H1 (cell line): Measurements from ENCODE around the gene LRP2BP. TPM values are rescaled to one million over a fixed set of nuclear protein-coding genes. Genes with fewer than 3 reads are reported as not detected.

Source experiments
- CTCF ChIA-PET: fragments of 300-600 bp; sonication (Branson Sonifier 250); formaldehyde crosslinking; loops from one replicate; lab custom pipeline; 2021; ENCODE audit not compliant: partially characterized antibody; lab: Charles Lee
- POLR2A ChIA-PET: fragments of 300-600 bp; sonication (Branson Sonifier 250); formaldehyde crosslinking; loops from one replicate; lab custom pipeline; 2021; ENCODE audit warnings: inconsistent platforms; ENCODE audit not compliant: partially characterized antibody; lab: Charles Lee
- DNase-seq, 2 experiments: peaks; one replicate each; pipeline versions ENCODE4 v3.0.0 to v3.0.0-alpha.2; 2010 to 2022; ENCODE audit warnings: low spot score in 2 of 2, low read depth in 1 of 2, mixed read lengths in 1 of 2
- FAIRE-seq: peaks from 2 replicates; lab custom pipeline; 2011; peaks lifted over from hg19 to GRCh38; lab: Jason Lieb, UNC
- H2AFZ ChIP-seq: 2 replicates; pipeline ENCODE4 v1.8.1; 2012; ENCODE audit warnings: low read length, inconsistent platforms
- H2AK5ac ChIP-seq: 2 replicates; pipeline ENCODE4 v1.6.1; 2013; ENCODE audit warnings: low read depth, low read length
- H2BK120ac ChIP-seq: replicated peaks from 2 replicates; pipeline ENCODE3; 2013; ENCODE audit warnings: low read depth, low read length, inconsistent platforms
- H2BK12ac ChIP-seq: 2 replicates; pipeline ENCODE4 v1.6.1; 2013; ENCODE audit warnings: low read depth, low read length
- H2BK15ac ChIP-seq: 2 replicates; pipeline ENCODE4 v1.6.1; 2013; ENCODE audit warnings: low read length
- H2BK20ac ChIP-seq: 2 replicates; pipeline ENCODE4 v1.6.1; 2013; ENCODE audit warnings: low read length
- H2BK5ac ChIP-seq: 2 replicates; pipeline ENCODE4 v1.6.1; 2013; ENCODE audit warnings: low read depth, low read length
- H3K14ac ChIP-seq: 2 replicates; pipeline ENCODE4 v1.6.1; 2013; ENCODE audit warnings: inconsistent platforms; ENCODE audit not compliant: insufficient read length
- H3K18ac ChIP-seq: 2 replicates; pipeline ENCODE4 v1.6.1; 2013; ENCODE audit warnings: low read length; ENCODE audit errors: extremely low read depth
- H3K23ac ChIP-seq: 2 replicates; pipeline ENCODE4 v1.6.1; 2013; ENCODE audit warnings: inconsistent platforms; ENCODE audit not compliant: insufficient read length
- H3K23me2 ChIP-seq: 2 replicates; pipeline ENCODE4 v1.6.1; 2013; ENCODE audit warnings: low read depth, low read length
- H3K27ac ChIP-seq: 2 replicates; pipeline ENCODE4 v1.6.1; 2011; ENCODE audit warnings: low read depth, low read length, inconsistent platforms
- H3K27me3 ChIP-seq, 4 experiments: replicated peaks in 1 of 4; 1 replicate in 1 of 4; 2 replicates in 3 of 4; pipeline versions ENCODE4 v1.6.1 to v1.8.1; 2011 to 2013; ENCODE audit warnings: low read length in 3 of 4, mild to moderate bottlenecking in 3 of 4, inconsistent platforms in 2 of 4, mixed read lengths in 2 of 4, moderate library complexity in 1 of 4; ENCODE audit not compliant: control insufficient read depth in 3 of 4, insufficient read depth in 3 of 4; ENCODE audit errors: extremely low read depth in 1 of 4
- H3K36me3 ChIP-seq, 4 experiments: 2 replicates each; pipeline versions ENCODE4 v1.6.1 to v1.8.1; 2011 to 2013; ENCODE audit warnings: mild to moderate bottlenecking in 4 of 4, low read length in 3 of 4, moderate library complexity in 2 of 4, control low read depth in 1 of 4, inconsistent platforms in 1 of 4; ENCODE audit not compliant: insufficient read depth in 4 of 4, control insufficient read depth in 2 of 4
- H3K4ac ChIP-seq: replicated peaks from 2 replicates; pipeline ENCODE3; 2013; ENCODE audit warnings: low read length, low read depth, mixed read lengths, inconsistent platforms; ENCODE audit not compliant: insufficient read length
- H3K4me1 ChIP-seq, 4 experiments: replicated peaks in 1 of 4; 1 replicate in 1 of 4; 2 replicates in 3 of 4; pipeline versions ENCODE4 v1.6.1 to v1.8.1; 2011 to 2013; ENCODE audit warnings: low read length in 3 of 4, inconsistent platforms in 2 of 4, mixed read lengths in 1 of 4; ENCODE audit not compliant: insufficient read depth in 4 of 4, control insufficient read depth in 3 of 4
- H3K4me2 ChIP-seq, 2 experiments: 2 replicates each; pipeline versions ENCODE4 v1.6.1 to v1.8.1; 2011 to 2013; ENCODE audit warnings: low read depth in 2 of 2, low read length in 2 of 2, control low read depth in 1 of 2, inconsistent platforms in 1 of 2, mild to moderate bottlenecking in 1 of 2; ENCODE audit not compliant: insufficient read depth in 1 of 2
- H3K4me3 ChIP-seq, 4 experiments: fragments of 200-600, 300-600 bp in 1 of 4; sonication (generic), shearing (Covaris generic), sonication (Bioruptor Twin) in 1 of 4; 2 replicates each; pipeline versions ENCODE4 v1.5.1 to v1.8.1; 2011 to 2016; ENCODE audit warnings: low read length in 4 of 4, low read depth in 3 of 4, control low read depth in 2 of 4, inconsistent platforms in 2 of 4, mild to moderate bottlenecking in 2 of 4, mixed read lengths in 1 of 4, moderate library complexity in 1 of 4; ENCODE audit not compliant: insufficient read depth in 2 of 4; ENCODE audit errors: extremely low read depth in 1 of 4
- H3K56ac ChIP-seq: replicated peaks from 2 replicates; pipeline ENCODE3; 2013; ENCODE audit warnings: low read depth, mild to moderate bottlenecking, mixed read lengths, low read length, inconsistent platforms; ENCODE audit not compliant: insufficient read length
- H3K79me1 ChIP-seq: 2 replicates; pipeline ENCODE4 v1.6.1; 2013; ENCODE audit warnings: low read depth, low read length, control low read depth
- H3K79me2 ChIP-seq, 2 experiments: 2 replicates each; pipeline versions ENCODE4 v1.6.1 to v1.8.1; 2012 to 2013; ENCODE audit warnings: low read length in 2 of 2, mild to moderate bottlenecking in 2 of 2, inconsistent platforms in 1 of 2; ENCODE audit not compliant: insufficient read depth in 2 of 2, control insufficient read depth in 1 of 2
- H3K9ac ChIP-seq, 4 experiments: replicated peaks in 1 of 4; 1 replicate in 1 of 4; 2 replicates in 3 of 4; pipeline versions ENCODE4 v1.6.1 to v1.8.1; 2011 to 2013; ENCODE audit warnings: low read depth in 3 of 4, low read length in 3 of 4, control low read depth in 2 of 4, mild to moderate bottlenecking in 2 of 4, moderate library complexity in 2 of 4, inconsistent platforms in 1 of 4; ENCODE audit errors: extremely low read depth in 1 of 4
- H3K9me3 ChIP-seq, 2 experiments: 2 replicates each; pipeline versions ENCODE4 v1.6.1 to v1.8.1; 2012 to 2013; ENCODE audit warnings: mild to moderate bottlenecking in 2 of 2, moderate library complexity in 2 of 2, control low read depth in 1 of 2, inconsistent platforms in 1 of 2, low read depth in 1 of 2, low read length in 1 of 2, mixed read lengths in 1 of 2; ENCODE audit not compliant: insufficient read depth in 2 of 2
- H4K20me1 ChIP-seq, 2 experiments: replicated peaks in 1 of 2; 2 replicates each; pipeline versions ENCODE3 to v1.8.1; 2011 to 2013; ENCODE audit warnings: inconsistent platforms in 2 of 2, low read length in 2 of 2, mild to moderate bottlenecking in 1 of 2; ENCODE audit not compliant: insufficient read depth in 2 of 2, control insufficient read depth in 1 of 2
- H4K5ac ChIP-seq: 2 replicates; pipeline ENCODE4 v1.6.1; 2013; ENCODE audit warnings: low read length, low read depth, mixed read lengths, inconsistent platforms; ENCODE audit not compliant: insufficient read length
- H4K8ac ChIP-seq: 2 replicates; pipeline ENCODE4 v1.8.0; 2013; ENCODE audit warnings: mild to moderate bottlenecking, moderate library complexity, low read length, inconsistent platforms; ENCODE audit not compliant: insufficient read depth; ENCODE audit errors: extremely low read depth
- H4K91ac ChIP-seq: replicated peaks from 2 replicates; pipeline ENCODE3; 2013; ENCODE audit warnings: low read length, mixed read lengths, inconsistent platforms; ENCODE audit not compliant: insufficient read length
- CBX5 ChIP-seq: fragments of 300-800, 300-1000 bp; sonication (generic); IDR thresholded peaks from 2 replicates; pipeline ENCODE4 v1.7.1; 2016; ENCODE audit warnings: antibody characterized with exemption, low read length, low read depth
- CBX8 ChIP-seq: fragments of 300-800, 300-1000 bp; sonication (generic); IDR thresholded peaks from 2 replicates; pipeline ENCODE4 v1.7.1; 2016; ENCODE audit warnings: low read depth, low read length, borderline replicate concordance
- GTF2F1 ChIP-seq: IDR thresholded peaks from 2 replicates; pipeline ENCODE4 v1.6.1; 2012; ENCODE audit warnings: low read depth, low read length, improper control_type of control experiment, borderline replicate concordance
- KDM1A ChIP-seq: fragments of 200-600, 300-600 bp; sonication (generic); IDR thresholded peaks from 2 replicates; pipeline ENCODE4 v1.7.1; 2016; ENCODE audit warnings: mild to moderate bottlenecking, low read length, borderline replicate concordance
- MAFK ChIP-seq: IDR thresholded peaks from 2 replicates; pipeline ENCODE4 v1.6.1; 2012; ENCODE audit warnings: low read depth, mild to moderate bottlenecking, improper control_type of control experiment, low read length
- NANOG ChIP-seq: IDR thresholded peaks from 2 replicates; pipeline ENCODE4 v1.6.1; 2011; ENCODE audit warnings: low read length, low read depth, mild to moderate bottlenecking, inconsistent platforms; ENCODE audit not compliant: insufficient read depth, poor library complexity, severe bottlenecking
- PHF8 ChIP-seq: fragments of 200-600 bp; sonication (generic); conservative IDR thresholded peaks from 2 replicates; pipeline ENCODE4 v1.7.1; 2012; ENCODE audit warnings: low read depth, mild to moderate bottlenecking, inconsistent platforms, low read length, moderate library complexity
- SIN3A ChIP-seq, 2 experiments: IDR thresholded peaks in 1 of 2; conservative IDR thresholded peaks in 1 of 2; 2 replicates each; pipeline ENCODE4 v1.6.1; 2011 to 2012; ENCODE audit warnings: low read length in 2 of 2, improper control_type of control experiment in 1 of 2, low read depth in 1 of 2, mild to moderate bottlenecking in 1 of 2
- WGBS, 2 experiments: shearing (Covaris generic) in 1 of 2; methylation state at CpG; one replicate each; pipeline versions ENCODE4 v1.1.6 to v1.1.7; 2013 to 2015; ENCODE audit warnings: low lambda C conversion rate in 2 of 2, mixed read lengths in 2 of 2, inconsistent platforms in 1 of 2, low coverage in 1 of 2, missing lambda C conversion rate in 1 of 2; ENCODE audit not compliant: insufficient replicate concordance in 2 of 2, insufficient coverage in 1 of 2, insufficient read length in 1 of 2; ENCODE audit errors: extremely low coverage in 1 of 2, missing lambda C conversion rate in 1 of 2; 5-methylcytosine and 5-hydroxymethylcytosine counted together
- polyA plus RNA-seq, 7 experiments: library from polyadenylated mRNA; depleted of rRNA in 3 of 7; stranded (reverse) in 5 of 7; unstranded in 2 of 7; fragments of >200 nt in 5 of 7; fragments of 200-250 nt in 2 of 7; gene quantifications; 1 replicate in 5 of 7; 2 replicates in 1 of 7; 4 replicates in 1 of 7; pipeline versions ENCODE4 v1.2.1 to v1.2.3, GENCODE V29; 2011 to 2013; ENCODE audit warnings: missing spikeins in 2 of 7, mixed read lengths in 2 of 7
- total RNA-seq: library from RNA; stranded (reverse); fragmentation: NEBNext Ultra II Directional; extraction: Animal tissue kit (Norgen Biotek cat#: 25700); gene quantifications from 2 replicates; pipeline ENCODE4 v1.2.1, GENCODE V29; 2021

LRP2BP gene
- total and polyA plus RNA-seq, 2 of the 8 experiments (the other 6 are each of a cell fraction or from before 2014, with no cell fraction given): 0.12 to 0.30 TPM

DNA sequence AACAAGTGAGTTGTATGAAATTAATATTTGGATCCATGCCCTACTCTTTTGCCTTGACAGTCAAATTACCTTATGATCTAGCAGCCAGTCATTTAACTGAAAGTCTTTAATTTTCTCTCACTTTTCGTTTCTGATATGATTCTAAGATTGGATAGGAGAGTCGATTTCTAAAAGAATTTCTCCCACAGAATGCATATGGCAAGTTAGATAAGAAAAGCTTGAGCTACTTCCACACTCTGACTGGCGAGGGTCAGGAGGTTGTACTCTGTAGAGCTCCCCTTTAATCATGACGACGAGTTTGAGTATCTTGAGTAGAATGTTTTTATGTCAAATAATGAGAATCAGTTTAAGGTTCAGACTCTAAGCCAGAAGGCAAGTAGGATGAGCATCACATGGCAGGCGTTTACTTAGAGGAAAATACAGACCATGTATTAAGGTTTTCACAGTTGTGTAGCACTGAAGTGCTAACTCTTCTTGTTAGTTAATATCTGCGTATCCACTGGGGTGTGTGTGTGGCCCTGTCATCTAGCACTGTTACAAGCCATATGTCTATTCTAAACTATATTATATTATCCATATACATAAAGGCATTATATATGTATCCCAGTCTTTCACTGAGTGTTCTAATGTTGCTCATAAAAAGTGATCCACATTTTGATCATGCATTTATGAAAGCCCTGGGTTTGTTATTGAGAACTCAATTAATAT lies 37.8 kb downstream of the LRP2BP start:
- no peak overlapping the region for H3K4me3 ChIP-seq
- no peak for DNase-seq
- H4K8ac ChIP-seq: no peak overlapping the region
- no peak overlapping the region for H2BK12ac ChIP-seq
- H3K4me2 ChIP-seq: no peak overlapping the region
- no peak overlapping the region for H4K5ac ChIP-seq
- FAIRE-seq: no peak
- peaks cover 0 to 3% (median 0%) of the 10 kb centered on the region in 4 experiments; a peak in 1 of 7 replicates for H3K4me1 ChIP-seq
- H3K79me2 ChIP-seq: no peaks in the 10 kb centered on the region
- H4K20me1 ChIP-seq: no peaks in the 10 kb centered on the region
- no peak overlapping the region for H2AK5ac ChIP-seq
- WGBS, 2 experiments: 93% methylated on average over 7 of the region's 7 CpGs; no CpG with 5 or more reads in 1 of the 2 experiments
- peaks cover 0 to 11% (median 3%) of the 10 kb centered on the region in 4 experiments; a peak in 4 of 8 replicates for H3K36me3 ChIP-seq
- no peak overlapping the region for H3K27ac ChIP-seq
- no peak overlapping the region for H2BK20ac ChIP-seq
- no peak overlapping the region for H3K56ac ChIP-seq
- no peak overlapping the region for H4K91ac ChIP-seq
- H3K79me1 ChIP-seq: no peaks in the 10 kb centered on the region
- ChIA-PET POLR2A (no interaction called here), CTCF (no interaction called here)
- H3K23me2 ChIP-seq: no peaks in the 10 kb centered on the region
- H3K27me3 ChIP-seq: no peaks in the 10 kb centered on the region
- no peak overlapping the region for H3K14ac ChIP-seq
- no peak overlapping the region for H3K23ac ChIP-seq
- TF ChIP-seq GTF2F1 (no peak), PHF8 (no peak), CBX8 (no peak), MAFK (no peak), KDM1A (no peak), NANOG (no peak), CBX5 (no peak), SIN3A (conservative IDR thresholded peaks at IDR 0.05 in 1 of 2, IDR thresholded peaks at IDR 0.05 in 1 of 2; ENCODE audit: low read depth in 1 of 2, low read length in 2 of 2) (no peak)
- no peak overlapping the region for H3K9ac ChIP-seq
- H2AFZ ChIP-seq: no peak overlapping the region
- H3K9me3 ChIP-seq: no peaks in the 10 kb centered on the region
- H2BK120ac ChIP-seq: no peak overlapping the region
- no peak overlapping the region for H3K18ac ChIP-seq
- H2BK15ac ChIP-seq: no peak overlapping the region
- H3K4ac ChIP-seq: no peak overlapping the region
- no peak overlapping the region for H2BK5ac ChIP-seq
